GM23338 (cell line): Measurements from ENCODE around the gene DLG2. TPM values are rescaled to one million over a fixed set of nuclear protein-coding genes. Genes with fewer than 3 reads are reported as not detected.

ENCODE experiments used
- ATAC-seq: fragments of 200-7000 bp; cut with Tn5 transposase; 3 replicates; pipeline ENCODE4 v1.9.1; 2020
- DNase-seq: peaks from one replicate; pipeline ENCODE4 v3.0.0-alpha.2; 2015; ENCODE audit warnings: low spot score
- H2AFZ ChIP-seq: fragments of 200-600 bp; sonication (generic); 2 replicates; pipeline ENCODE4 v1.8.0; 2016; ENCODE audit warnings: antibody characterized with exemption, mild to moderate bottlenecking, moderate library complexity
- H3F3A ChIP-seq: fragments of 200-600 bp; sonication (generic); replicated peaks from 2 replicates; pipeline ENCODE4 v1.8.0; 2017; ENCODE audit warnings: antibody characterized with exemption, mixed run types, low read depth
- H3K27ac ChIP-seq: fragments of 200-600 bp; sonication (generic); 2 replicates; pipeline ENCODE4 v1.6.1; 2016; ENCODE audit warnings: low read depth
- H3K27me3 ChIP-seq: fragments of 200-600 bp; sonication (generic); 2 replicates; pipeline ENCODE4 v1.8.0; 2016; ENCODE audit warnings: mild to moderate bottlenecking, mixed run types, moderate library complexity; ENCODE audit not compliant: insufficient read depth
- H3K36me3 ChIP-seq: fragments of 200-600 bp; sonication (generic); 2 replicates; pipeline ENCODE4 v1.8.0; 2016; ENCODE audit warnings: mild to moderate bottlenecking; ENCODE audit not compliant: insufficient read depth
- H3K4me1 ChIP-seq: fragments of 200-600 bp; sonication (generic); 2 replicates; pipeline ENCODE4 v1.8.0; 2016; ENCODE audit warnings: mild to moderate bottlenecking, moderate library complexity; ENCODE audit not compliant: insufficient read depth
- H3K4me2 ChIP-seq: fragments of 200-600 bp; sonication (generic); 2 replicates; pipeline ENCODE4 v1.7.1; 2017; ENCODE audit warnings: mixed run types
- H3K4me3 ChIP-seq: fragments of 200-600 bp; sonication (generic); 2 replicates; pipeline ENCODE4 v1.6.1; 2016; ENCODE audit warnings: mixed run types
- H3K79me2 ChIP-seq: fragments of 200-600 bp; sonication (generic); replicated peaks from 2 replicates; pipeline ENCODE4 v1.8.0; 2017; ENCODE audit warnings: mild to moderate bottlenecking; ENCODE audit not compliant: insufficient read depth
- H3K9me2 ChIP-seq: fragments of 200-600 bp; sonication (generic); 2 replicates; pipeline ENCODE4 v1.8.0; 2017; ENCODE audit not compliant: insufficient read depth
- H4K20me1 ChIP-seq: fragments of 200-600 bp; sonication (generic); replicated peaks from 2 replicates; pipeline ENCODE4 v1.8.0; 2017; ENCODE audit warnings: mild to moderate bottlenecking; ENCODE audit not compliant: insufficient read depth
- H3K27ac Mint-ChIP-seq: 2 replicates; pipeline ENCODE4 v1.8.0; 2020; ENCODE audit warnings: inconsistent platforms, mild to moderate bottlenecking, moderate library complexity, mixed read lengths
- H3K27me3 Mint-ChIP-seq: 3 replicates; pipeline ENCODE4 v1.8.0; 2022; ENCODE audit warnings: low read depth, mild to moderate bottlenecking, moderate library complexity, mixed read lengths, inconsistent platforms; ENCODE audit not compliant: insufficient read depth, poor library complexity
- H3K36me3 Mint-ChIP-seq: 3 replicates; pipeline ENCODE4 v1.8.0; 2021; ENCODE audit warnings: low read depth, mild to moderate bottlenecking, inconsistent platforms, moderate library complexity, mixed read lengths
- H3K4me1 Mint-ChIP-seq: 3 replicates; pipeline ENCODE4 v1.8.0; 2020; ENCODE audit warnings: mild to moderate bottlenecking, inconsistent platforms, mixed read lengths
- H3K4me3 Mint-ChIP-seq: 3 replicates; pipeline ENCODE4 v1.8.0; 2021; ENCODE audit warnings: moderate library complexity, mild to moderate bottlenecking, inconsistent platforms, mixed read lengths
- H3K9me3 Mint-ChIP-seq: 3 replicates; pipeline ENCODE4 v1.8.0; 2020; ENCODE audit warnings: moderate library complexity, mild to moderate bottlenecking, inconsistent platforms, mixed read lengths
- CREB1 ChIP-seq: fragments of 250-450 bp; sonication (Bioruptor Pico); IDR thresholded peaks from 2 replicates; pipeline ENCODE4 v1.5.0; 2020; ENCODE audit warnings: low read depth, mild to moderate bottlenecking, moderate library complexity
- CTCF ChIP-seq, 2 experiments: fragments of 200-600 bp in 1 of 2; sonication (generic) in 1 of 2; conservative IDR thresholded peaks; 2 replicates each; pipeline versions ENCODE4 v1.5.1 to v1.6.1; 2016 to 2017; ENCODE audit warnings: antibody characterized with exemption in 2 of 2, low read depth in 2 of 2, mild to moderate bottlenecking in 2 of 2, moderate library complexity in 1 of 2
- ETS1 ChIP-seq: IDR thresholded peaks from 2 replicates; pipeline ENCODE4 v1.6.1; 2016; ENCODE audit warnings: antibody characterized with exemption
- EZH2 ChIP-seq: fragments of 200-600 bp; sonication (generic); IDR thresholded peaks from one replicate; pipeline ENCODE4 v1.8.0; 2017; ENCODE audit warnings: antibody characterized with exemption, mild to moderate bottlenecking, low read depth; ENCODE audit not compliant: unreplicated experiment
- JUNB ChIP-seq: IDR thresholded peaks from one replicate; pipeline ENCODE4 v1.6.1; 2016; ENCODE audit warnings: antibody characterized with exemption; ENCODE audit not compliant: unreplicated experiment
- NANOG ChIP-seq: IDR thresholded peaks from 2 replicates; pipeline ENCODE4 v1.6.1; 2016; ENCODE audit warnings: antibody characterized with exemption, borderline replicate concordance
- POLR2AphosphoS5 ChIP-seq: IDR thresholded peaks from 2 replicates; pipeline ENCODE4 v1.6.1; 2016; ENCODE audit warnings: antibody characterized with exemption, low read depth
- REST ChIP-seq: IDR thresholded peaks from one replicate; pipeline ENCODE4 v1.6.1; 2018; ENCODE audit warnings: antibody characterized with exemption; ENCODE audit not compliant: unreplicated experiment
- STAT1 ChIP-seq: IDR thresholded peaks from one replicate; pipeline ENCODE4 v1.6.1; 2016; ENCODE audit warnings: antibody characterized with exemption; ENCODE audit not compliant: unreplicated experiment
- ZNF114 ChIP-seq: fragments of 250-450 bp; sonication (Bioruptor Pico); IDR thresholded peaks from 2 replicates; pipeline ENCODE4 v1.5.0; 2020; ENCODE audit warnings: mild to moderate bottlenecking, moderate library complexity
- ZNF331 ChIP-seq: fragments of 250-450 bp; sonication (Bioruptor Pico); IDR thresholded peaks from 2 replicates; pipeline ENCODE4 v1.5.0; 2020; ENCODE audit warnings: low read depth, mild to moderate bottlenecking, moderate library complexity
- polyA plus RNA-seq: library from polyadenylated mRNA; unstranded; fragments of >200 nt; fragmentation: Nextera tagmentation; extraction: Ambion mirVana; gene quantifications from 2 replicates; pipeline ENCODE4 v1.2.1, GENCODE V29; 2016
- total RNA-seq: library from RNA; depleted of rRNA; stranded (reverse); fragments of >200 nt; shearing (Covaris generic); gene quantifications from 2 replicates; pipeline ENCODE4 v1.2.3, GENCODE V29; 2014

The DLG2 gene
- total and polyA plus RNA-seq, 2 experiments from 2014 or later: 19.8 to 21.5 TPM

- TF ChIP-seq STAT1 (no peak), EZH2 (no peak)
Measured at GRCh38 chr11:84564867-84565184, 1062.3 kb downstream of the DLG2 start (continued).

- H3K27me3 ChIP-seq: no peaks in the 10 kb centered on the region
- H3K4me3 ChIP-seq: no peak overlapping the region
- Mint-ChIP-seq H3K9me3 (no peaks in the 10 kb centered on the region), H3K4me3 (no peak overlapping the region), H3K27me3 (peaks cover 2% of the 10 kb centered on the region), H3K4me1 (peaks cover 15% of the 10 kb centered on the region), H3K27ac (peak overlapping the region; percentile 45; the same call in 1 of the 2 replicates), H3K36me3 (no peaks in the 10 kb centered on the region)
- no peak overlapping the region for H3K27ac ChIP-seq
- H3K4me1 ChIP-seq: peaks cover 9% of the 10 kb centered on the region; the same call in 1 of the 2 replicates
- no peaks in the 10 kb centered on the region for H3F3A ChIP-seq
- no peaks in the 10 kb centered on the region for H3K36me3 ChIP-seq
- no peaks in the 10 kb centered on the region for H4K20me1 ChIP-seq
- peaks cover 6% of the 10 kb centered on the region for H3K9me2 ChIP-seq
- H3K4me2 ChIP-seq: no peak overlapping the region
- peak; percentile 56 for DNase-seq
- no peak; the same call in none of the 3 replicates for ATAC-seq
- no peak for TF ChIP-seq EZH2
- TF ChIP-seq ZNF331 (CRISPR knock-in tag): no peak
- peak; percentile 44; the same call in 1 of the 2 replicates for TF ChIP-seq POLR2AphosphoS5
- no peak for TF ChIP-seq NANOG
- TF ChIP-seq CTCF (conservative IDR thresholded peaks at IDR 0.05; ENCODE audit: low read depth in 2 of 2): peak; percentile 78 to 93
- no peak for TF ChIP-seq CREB1 (CRISPR knock-in tag)
- no peak for TF ChIP-seq ETS1
- no peak for TF ChIP-seq JUNB
- TF ChIP-seq ZNF114 (CRISPR knock-in tag): no peak
- TF ChIP-seq REST: no peak
- no peaks in the 10 kb centered on the region for H3K79me2 ChIP-seq
- H2AFZ ChIP-seq: peak overlapping the region; percentile 8; the same call in 1 of the 2 replicates
Measured at GRCh38 chr11:84564180-84564866, 1062.8 kb downstream of the DLG2 start.
